Stimulated activated CD8-positive, alpha-beta memory T cell treated with anti-CD3 and anti-CD28 coated beads, Interleukin-15, amount 100 ng/mL, for 24 hours (primary cell): ENCODE measurements around the gene PSME2.
A peak's percentile ranks its signal among the peaks of the same experiment; 100 is the strongest.

Experiments
- DNase-seq: peaks from one replicate; pipeline ENCODE4 v3.0.0-alpha.2; 2020; ENCODE audit warnings: low read depth

PSME2 gene

DNA sequence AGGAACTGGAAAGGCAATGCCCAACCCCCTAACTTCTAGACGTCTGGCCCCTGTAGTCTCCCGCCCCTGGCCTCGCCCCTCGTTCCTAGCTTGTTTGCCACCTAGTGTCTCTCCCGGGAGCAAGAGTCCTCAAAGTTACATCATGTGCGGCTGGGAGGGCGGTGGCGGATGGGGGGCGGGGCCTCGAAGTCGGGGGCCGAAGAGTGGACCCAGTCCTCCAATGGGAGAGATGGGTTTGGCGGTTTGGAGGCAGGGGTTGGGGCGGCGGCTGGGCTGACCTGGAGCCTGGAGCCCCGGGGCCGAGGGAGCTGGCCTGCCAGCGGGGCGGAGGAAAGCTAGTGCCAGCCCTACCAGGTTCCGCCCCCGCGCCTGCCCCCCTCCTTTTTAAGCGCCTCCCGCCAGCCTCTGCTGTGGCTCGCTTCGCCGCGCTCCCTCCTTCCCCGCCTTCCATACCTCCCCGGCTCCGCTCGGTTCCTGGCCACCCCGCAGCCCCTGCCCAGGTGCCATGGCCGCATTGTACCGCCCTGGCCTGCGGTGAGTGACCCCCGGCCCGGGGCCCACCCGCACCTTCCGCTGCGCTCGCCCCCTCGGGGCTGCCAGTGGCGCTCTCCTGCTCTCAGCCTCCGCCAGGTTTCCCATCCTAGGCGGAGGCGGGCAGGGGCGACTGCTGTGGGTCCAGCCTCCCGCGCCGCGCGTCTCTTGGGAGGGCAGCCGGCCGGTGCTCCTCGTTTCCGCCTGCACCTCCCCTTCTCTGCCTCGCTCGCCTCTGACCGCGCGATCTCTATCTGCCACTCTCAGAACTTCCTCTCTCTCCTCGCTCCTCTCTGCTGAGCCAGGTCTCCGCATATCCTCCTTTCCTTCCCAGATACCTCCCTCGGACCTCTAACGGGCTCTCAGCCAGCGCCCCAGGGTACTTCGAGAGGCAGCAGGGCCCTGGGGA is 52.2 kb downstream of the PSME2 start, which contains the start of gene PCK2:
PCK2 (plus strand) TSS at position 411 of the 940 bp plus-strand sequence; CDS start at position 506, 95 bp downstream.
- peak; percentile 65 for DNase-seq
